Astrocyte (in vitro differentiated cells and primary cell): ENCODE data around the gene FAM210B. TPM values are rescaled to one million over a fixed set of nuclear protein-coding genes. Genes with fewer than 3 reads are reported as not detected.

Source experiments
- DNase-seq: peaks from one replicate; pipeline ENCODE4 v3.0.0-alpha.2; 2010; ENCODE audit warnings: low read depth
- FAIRE-seq: peaks from 2 replicates; lab custom pipeline; 2011; peaks lifted over from hg19 to GRCh38; lab: Jason Lieb, UNC
- H2AFZ ChIP-seq: 2 replicates; pipeline ENCODE4 v1.6.0; 2012; ENCODE audit warnings: low read depth, low read length, inconsistent platforms
- H3K27ac ChIP-seq: 2 replicates; pipeline ENCODE4 v1.5.1; 2011; ENCODE audit warnings: low read depth, low read length, inconsistent platforms
- H3K27me3 ChIP-seq: 2 replicates; pipeline ENCODE4 v1.6.0; 2011; ENCODE audit warnings: low read length, inconsistent platforms; ENCODE audit not compliant: insufficient read depth
- H3K36me3 ChIP-seq: 2 replicates; pipeline ENCODE4 v1.5.1; 2011; ENCODE audit warnings: low read length, inconsistent platforms; ENCODE audit not compliant: insufficient read depth
- H3K4me1 ChIP-seq: 2 replicates; pipeline ENCODE4 v1.5.1; 2011; ENCODE audit warnings: low read length, inconsistent platforms; ENCODE audit not compliant: insufficient read depth
- H3K4me2 ChIP-seq: 2 replicates; pipeline ENCODE4 v1.6.0; 2012; ENCODE audit warnings: low read length, inconsistent platforms
- H3K4me3 ChIP-seq: 2 replicates; pipeline ENCODE4 v1.5.1; 2011; ENCODE audit warnings: low read depth, mild to moderate bottlenecking, low read length, inconsistent platforms; ENCODE audit not compliant: insufficient read depth
- H3K79me2 ChIP-seq: 2 replicates; pipeline ENCODE4 v1.6.0; 2012; ENCODE audit warnings: mild to moderate bottlenecking, low read length, inconsistent platforms; ENCODE audit not compliant: insufficient read depth
- H3K9ac ChIP-seq: 2 replicates; pipeline ENCODE4 v1.6.0; 2012; ENCODE audit warnings: mild to moderate bottlenecking, low read length, inconsistent platforms
- H3K9me3 ChIP-seq: 2 replicates; pipeline ENCODE4 v1.5.1; 2012; ENCODE audit warnings: low read depth, mild to moderate bottlenecking, low read length, inconsistent platforms; ENCODE audit not compliant: insufficient read depth
- H4K20me1 ChIP-seq: 2 replicates; pipeline ENCODE4 v1.6.0; 2012; ENCODE audit warnings: low read length, inconsistent platforms; ENCODE audit not compliant: insufficient read depth
- H3K27ac Mint-ChIP-seq: one replicate; pipeline ENCODE4 v1.8.0; 2021; ENCODE audit warnings: mild to moderate bottlenecking, mixed read lengths; ENCODE audit not compliant: unreplicated experiment
- H3K27me3 Mint-ChIP-seq: one replicate; pipeline ENCODE4 v1.8.0; 2021; ENCODE audit warnings: low read depth, mixed read lengths; ENCODE audit not compliant: unreplicated experiment
- H3K36me3 Mint-ChIP-seq: one replicate; pipeline ENCODE4 v1.8.0; 2021; ENCODE audit warnings: low read depth, mixed read lengths; ENCODE audit not compliant: unreplicated experiment
- H3K4me1 Mint-ChIP-seq: one replicate; pipeline ENCODE4 v1.8.0; 2021; ENCODE audit warnings: low read depth, mixed read lengths; ENCODE audit not compliant: unreplicated experiment
- H3K4me3 Mint-ChIP-seq: one replicate; pipeline ENCODE4 v1.8.0; 2021; ENCODE audit warnings: mild to moderate bottlenecking, moderate library complexity, mixed read lengths; ENCODE audit not compliant: unreplicated experiment
- H3K9me3 Mint-ChIP-seq: one replicate; pipeline ENCODE4 v1.8.0; 2021; ENCODE audit warnings: mild to moderate bottlenecking, mixed read lengths; ENCODE audit not compliant: unreplicated experiment
- EZH2 ChIP-seq: IDR thresholded peaks from 2 replicates; pipeline ENCODE4 v1.6.1; 2012; ENCODE audit warnings: mild to moderate bottlenecking, low read length, inconsistent platforms; ENCODE audit not compliant: insufficient read depth
- total RNA-seq: library from RNA; stranded (reverse); gene quantifications from 2 replicates; pipeline ENCODE4 v1.2.1, GENCODE V29; 2021
- TF ChIP-seq, protein P1 (sequence below): IDR thresholded peaks from 2 replicates; pipeline ENCODE4 v1.5.1; 2011; ENCODE audit warnings: low read depth, mild to moderate bottlenecking, inconsistent platforms, low read length, moderate library complexity; ENCODE audit not compliant: insufficient read depth

Gene FAM210B
- total RNA-seq, 1 donor from 2014 or later, result 46.3 TPM

DNA sequence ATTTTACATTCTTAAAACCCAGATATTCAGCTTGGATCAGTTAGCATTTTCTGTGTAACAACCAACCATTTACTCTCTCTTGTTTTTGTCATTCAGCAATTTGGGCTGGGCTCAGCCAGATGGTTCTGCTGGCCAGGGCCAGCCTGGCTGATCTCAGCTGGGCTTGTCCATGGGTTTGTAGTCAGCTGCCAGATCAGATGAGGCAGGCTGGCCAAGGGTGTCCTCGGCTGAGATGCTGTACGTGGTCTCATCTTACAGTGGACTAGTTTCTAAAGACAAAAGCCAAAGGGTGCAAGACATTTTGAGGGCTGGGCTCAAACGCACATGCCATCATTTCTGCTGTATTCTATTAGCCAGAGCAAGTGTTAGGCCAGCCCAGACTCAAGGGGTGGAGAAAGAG is 16.0 kb upstream of the FAM210B start:
- H3K27me3 Mint-ChIP-seq, result peaks cover 70% of the 10 kb centered on the region
- no peaks in the 10 kb centered on the region for H3K36me3 Mint-ChIP-seq
- Histone ChIP-seq H4K20me1 (no peaks in the 10 kb centered on the region), H3K27me3 (peaks cover 12% of the 10 kb centered on the region), H3K9me3 (no peaks in the 10 kb centered on the region), H3K4me1 (no peaks in the 10 kb centered on the region), H3K4me2 (no peak overlapping the region), H3K79me2 (no peaks in the 10 kb centered on the region), H3K9ac (no peak overlapping the region), H3K4me3 (no peak overlapping the region), H3K36me3 (no peaks in the 10 kb centered on the region), H2AFZ (no peak overlapping the region), H3K27ac (no peak overlapping the region)
- H3K4me1 Mint-ChIP-seq, result no peaks in the 10 kb centered on the region
- FAIRE-seq (no peak), DNase-seq (no peak)
- H3K27ac Mint-ChIP-seq, result no peak overlapping the region
- no peak for TF ChIP-seq EZH2
- TF ChIP-seq, protein P1, sequence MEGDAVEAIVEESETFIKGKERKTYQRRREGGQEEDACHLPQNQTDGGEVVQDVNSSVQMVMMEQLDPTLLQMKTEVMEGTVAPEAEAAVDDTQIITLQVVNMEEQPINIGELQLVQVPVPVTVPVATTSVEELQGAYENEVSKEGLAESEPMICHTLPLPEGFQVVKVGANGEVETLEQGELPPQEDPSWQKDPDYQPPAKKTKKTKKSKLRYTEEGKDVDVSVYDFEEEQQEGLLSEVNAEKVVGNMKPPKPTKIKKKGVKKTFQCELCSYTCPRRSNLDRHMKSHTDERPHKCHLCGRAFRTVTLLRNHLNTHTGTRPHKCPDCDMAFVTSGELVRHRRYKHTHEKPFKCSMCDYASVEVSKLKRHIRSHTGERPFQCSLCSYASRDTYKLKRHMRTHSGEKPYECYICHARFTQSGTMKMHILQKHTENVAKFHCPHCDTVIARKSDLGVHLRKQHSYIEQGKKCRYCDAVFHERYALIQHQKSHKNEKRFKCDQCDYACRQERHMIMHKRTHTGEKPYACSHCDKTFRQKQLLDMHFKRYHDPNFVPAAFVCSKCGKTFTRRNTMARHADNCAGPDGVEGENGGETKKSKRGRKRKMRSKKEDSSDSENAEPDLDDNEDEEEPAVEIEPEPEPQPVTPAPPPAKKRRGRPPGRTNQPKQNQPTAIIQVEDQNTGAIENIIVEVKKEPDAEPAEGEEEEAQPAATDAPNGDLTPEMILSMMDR, result no peak
- peaks cover 6% of the 10 kb centered on the region for H3K9me3 Mint-ChIP-seq
- no peak overlapping the region for H3K4me3 Mint-ChIP-seq

DNA sequence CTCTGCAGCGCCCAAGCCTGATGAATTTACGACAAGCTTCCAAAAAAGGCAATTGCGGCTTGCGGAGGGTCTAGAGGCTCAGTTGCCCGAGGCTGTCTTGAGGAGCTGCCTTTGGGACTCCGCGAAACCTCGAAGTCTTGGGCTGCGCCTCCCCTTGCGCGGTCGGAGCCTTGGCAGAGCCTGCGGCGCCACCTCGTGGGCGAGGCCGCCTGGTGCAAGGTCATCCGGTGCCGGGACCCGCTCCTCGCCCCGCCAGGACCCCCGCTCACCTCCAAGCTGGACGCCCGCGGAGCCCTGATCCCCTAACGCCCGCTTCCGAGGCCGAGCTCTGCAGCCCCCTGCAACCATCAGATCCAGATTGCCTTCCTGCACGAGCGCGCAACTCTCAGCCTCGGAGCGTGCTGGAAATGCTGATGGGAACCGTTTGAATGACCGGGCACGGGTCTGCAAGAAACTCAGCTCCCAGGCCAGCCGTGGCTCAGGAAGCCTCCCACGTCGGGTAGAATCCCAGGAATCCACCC is 14.9 kb upstream of the FAM210B start:
- H3K9ac ChIP-seq, result no peak overlapping the region
- peak overlapping the region; percentile 37 for H3K4me3 ChIP-seq
- no peak overlapping the region for H3K27ac ChIP-seq
- H2AFZ ChIP-seq, result peak overlapping the region; percentile 77
- TF ChIP-seq, protein P1, result peak; percentile 42
- no peak for TF ChIP-seq EZH2
- H3K4me1 ChIP-seq, result peaks cover 4% of the 10 kb centered on the region
- H3K4me1 Mint-ChIP-seq, result no peaks in the 10 kb centered on the region
- H3K27ac Mint-ChIP-seq, result no peak overlapping the region
- no peaks in the 10 kb centered on the region for H3K79me2 ChIP-seq
- FAIRE-seq (no peak), DNase-seq (no peak)
- no peaks in the 10 kb centered on the region for H3K36me3 ChIP-seq
- peaks cover 12% of the 10 kb centered on the region for H3K27me3 ChIP-seq
- H3K27me3 Mint-ChIP-seq, result peaks cover 75% of the 10 kb centered on the region
- H3K9me3 Mint-ChIP-seq, result peaks cover 6% of the 10 kb centered on the region
- H3K36me3 Mint-ChIP-seq, result no peaks in the 10 kb centered on the region
- no peak overlapping the region for H3K4me3 Mint-ChIP-seq
- peak overlapping the region; percentile 81 for H3K4me2 ChIP-seq
- no peaks in the 10 kb centered on the region for H3K9me3 ChIP-seq
- no peaks in the 10 kb centered on the region for H4K20me1 ChIP-seq

DNA sequence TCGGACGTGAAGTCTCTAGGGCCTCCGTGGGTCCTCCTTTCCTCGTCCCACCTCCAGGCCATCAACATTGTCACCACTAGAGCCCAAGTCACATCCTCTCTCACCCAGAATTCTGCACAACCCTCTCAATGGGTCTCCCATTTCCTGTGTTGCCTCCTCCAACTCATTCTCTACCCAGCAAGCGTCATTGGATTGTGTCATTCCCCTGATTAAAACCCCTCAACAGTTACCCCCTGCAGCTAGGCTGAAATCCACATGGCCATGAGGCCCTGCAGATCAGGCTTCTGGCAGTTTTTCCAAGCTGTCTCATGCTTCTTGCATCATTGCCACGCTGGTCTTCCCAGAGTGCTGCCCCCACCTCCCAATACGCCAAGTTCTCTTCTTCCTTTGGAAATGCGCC is 12.9 kb upstream of the FAM210B start:
- no peak for FAIRE-seq
- no peaks in the 10 kb centered on the region for H3K36me3 Mint-ChIP-seq
- H3K4me1 Mint-ChIP-seq, result no peaks in the 10 kb centered on the region
- Histone ChIP-seq H3K9ac (no peak overlapping the region), H3K36me3 (no peaks in the 10 kb centered on the region), H3K4me1 (peaks cover 4% of the 10 kb centered on the region), H2AFZ (no peak overlapping the region), H3K4me2 (no peak overlapping the region), H3K9me3 (no peaks in the 10 kb centered on the region), H3K79me2 (no peaks in the 10 kb centered on the region), H3K27me3 (peaks cover 12% of the 10 kb centered on the region), H4K20me1 (no peaks in the 10 kb centered on the region), H3K27ac (no peak overlapping the region), H3K4me3 (no peak overlapping the region)
- TF ChIP-seq EZH2, result no peak
- TF ChIP-seq, protein P1, result no peak
- H3K27me3 Mint-ChIP-seq, result peaks cover 65% of the 10 kb centered on the region
- no peak overlapping the region for H3K27ac Mint-ChIP-seq
- H3K4me3 Mint-ChIP-seq, result no peak overlapping the region
- H3K9me3 Mint-ChIP-seq, result peaks cover 6% of the 10 kb centered on the region
- no peak for DNase-seq
